HL-60 (cell line): ENCODE data around the gene ELL2.
A peak's percentile ranks its signal among the peaks of the same experiment; 100 is the strongest.
"Not testable (repeated sequence)": the region's sequence is repeated elsewhere in the genome, so short reads cannot be mapped to it uniquely, and the experiment has no call there.

Experiments
- DNase-seq, 2 experiments: peaks; one replicate each; pipeline ENCODE4 v3.0.0-alpha.2; 2010 to 2020; ENCODE audit warnings: low read depth in 1 of 2, low spot score in 1 of 2
- H3K27ac ChIP-seq: fragments of 250-450 bp; sonication (Bioruptor Pico); replicated peaks from 2 replicates; pipeline ENCODE4 v1.5.1; 2020; ENCODE audit warnings: mild to moderate bottlenecking, moderate library complexity
- H3K27me3 ChIP-seq: fragments of 250-450 bp; sonication (Bioruptor Pico); 2 replicates; pipeline ENCODE4 v1.5.1; 2021; ENCODE audit warnings: mild to moderate bottlenecking, moderate library complexity; ENCODE audit not compliant: insufficient read depth, poor library complexity, severe bottlenecking
- H3K4me3 ChIP-seq: replicated peaks from 2 replicates; pipeline ENCODE4 v1.5.1; 2011; ENCODE audit warnings: mild to moderate bottlenecking, control low read depth, low read length; ENCODE audit not compliant: insufficient read depth
- GABPA ChIP-seq: IDR thresholded peaks from 2 replicates; pipeline ENCODE4 v1.6.1; 2012; ENCODE audit warnings: low read depth
- POLR2AphosphoS5 ChIP-seq: IDR thresholded peaks from 2 replicates; pipeline ENCODE4 v1.6.1; 2012; ENCODE audit warnings: low read depth
- REST ChIP-seq: IDR thresholded peaks from 2 replicates; pipeline ENCODE4 v1.6.1; 2012; ENCODE audit warnings: low read depth; ENCODE audit not compliant: insufficient replicate concordance
- SPI1 ChIP-seq: IDR thresholded peaks from 2 replicates; pipeline ENCODE4 v1.6.1; 2012; ENCODE audit warnings: low read depth, mild to moderate bottlenecking, borderline replicate concordance
- TF ChIP-seq, protein P1 (sequence below): IDR thresholded peaks from one replicate; pipeline ENCODE4 v1.5.1; 2011; ENCODE audit warnings: low read length, control low read depth, inconsistent platforms; ENCODE audit not compliant: insufficient read depth

Gene ELL2

GRCh38 chr5:95853490-95853889 lies 108.2 kb downstream of the ELL2 start:
- Histone ChIP-seq H3K4me3 (no peak overlapping the region), H3K27me3 (no peaks in the 10 kb centered on the region), H3K27ac (no peak overlapping the region)
- TF ChIP-seq SPI1: no peak
- no peak for TF ChIP-seq POLR2AphosphoS5
- TF ChIP-seq REST: no peak
- TF ChIP-seq GABPA: no peak
- TF ChIP-seq, protein P1, sequence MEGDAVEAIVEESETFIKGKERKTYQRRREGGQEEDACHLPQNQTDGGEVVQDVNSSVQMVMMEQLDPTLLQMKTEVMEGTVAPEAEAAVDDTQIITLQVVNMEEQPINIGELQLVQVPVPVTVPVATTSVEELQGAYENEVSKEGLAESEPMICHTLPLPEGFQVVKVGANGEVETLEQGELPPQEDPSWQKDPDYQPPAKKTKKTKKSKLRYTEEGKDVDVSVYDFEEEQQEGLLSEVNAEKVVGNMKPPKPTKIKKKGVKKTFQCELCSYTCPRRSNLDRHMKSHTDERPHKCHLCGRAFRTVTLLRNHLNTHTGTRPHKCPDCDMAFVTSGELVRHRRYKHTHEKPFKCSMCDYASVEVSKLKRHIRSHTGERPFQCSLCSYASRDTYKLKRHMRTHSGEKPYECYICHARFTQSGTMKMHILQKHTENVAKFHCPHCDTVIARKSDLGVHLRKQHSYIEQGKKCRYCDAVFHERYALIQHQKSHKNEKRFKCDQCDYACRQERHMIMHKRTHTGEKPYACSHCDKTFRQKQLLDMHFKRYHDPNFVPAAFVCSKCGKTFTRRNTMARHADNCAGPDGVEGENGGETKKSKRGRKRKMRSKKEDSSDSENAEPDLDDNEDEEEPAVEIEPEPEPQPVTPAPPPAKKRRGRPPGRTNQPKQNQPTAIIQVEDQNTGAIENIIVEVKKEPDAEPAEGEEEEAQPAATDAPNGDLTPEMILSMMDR: no peak
- DNase-seq: no peak

DNA sequence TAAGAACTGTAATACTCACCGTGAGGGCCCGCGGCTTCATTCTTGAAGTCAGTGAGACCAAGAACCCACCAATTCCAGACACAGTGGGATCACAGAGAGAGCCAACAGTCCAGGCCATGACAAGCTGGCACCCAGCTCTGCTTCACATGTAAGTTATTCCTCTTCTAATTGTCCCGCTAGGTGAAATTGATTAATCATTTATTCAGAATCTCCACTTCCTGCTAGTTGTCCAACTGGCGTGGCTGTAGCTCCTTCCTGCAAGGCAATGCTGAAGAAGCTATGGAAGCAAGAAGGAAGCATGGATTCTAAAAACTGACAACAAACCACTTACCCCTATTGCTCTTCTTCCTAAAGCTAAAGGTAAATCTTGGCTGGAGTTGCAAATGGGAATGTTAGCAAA lies 109.1 kb downstream of the ELL2 start:
- Histone ChIP-seq H3K4me3 (no peak overlapping the region), H3K27me3 (no peaks in the 10 kb centered on the region)
- no peak for TF ChIP-seq REST
- no peak for TF ChIP-seq POLR2AphosphoS5
- TF ChIP-seq, protein P1: no peak
- TF ChIP-seq GABPA: no peak

DNA sequence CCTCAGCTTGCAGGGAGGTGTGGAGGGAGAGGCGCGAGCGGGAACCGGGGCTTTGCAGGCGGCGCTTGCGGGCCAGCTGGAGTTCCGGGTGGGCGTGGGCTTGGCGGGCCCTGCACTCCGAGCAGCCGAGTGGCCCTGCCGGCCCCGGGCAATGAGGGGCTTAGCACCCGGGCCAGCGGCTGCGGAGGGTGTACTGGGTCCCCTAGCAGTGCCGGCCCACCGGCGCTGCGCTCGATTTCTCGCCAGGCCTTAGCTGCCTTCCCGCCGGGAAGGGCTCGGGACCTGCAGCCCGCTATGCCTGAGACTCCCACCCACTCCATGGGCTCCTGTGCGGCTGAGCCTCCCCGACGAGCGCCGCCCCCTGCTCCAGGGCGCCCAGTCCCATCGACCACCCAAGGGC lies 110.5 kb downstream of the ELL2 start:
- DNase-seq, H3K4me3 ChIP-seq: not testable (repeated sequence)

More for the DNA sequence above, 109.1 kb downstream of the ELL2 start:
- no peak overlapping the region for H3K27ac ChIP-seq
- no peak for DNase-seq

GRCh38 chr5:95850391-95850894 lies 111.2 kb downstream of the ELL2 start:
- no peak overlapping the region for H3K4me3 ChIP-seq
- peak in 1 of 2 experiments; percentile 9 for DNase-seq
- no peak for TF ChIP-seq GABPA
- no peak for TF ChIP-seq REST
- TF ChIP-seq SPI1: no peak
- TF ChIP-seq POLR2AphosphoS5: no peak
- TF ChIP-seq, protein P1: no peak
- H3K27me3 ChIP-seq: no peaks in the 10 kb centered on the region
- H3K27ac ChIP-seq: 0 out of 2 replicates have a peak overlapping the region, but pooled peaks have one; percentile 12

More for the DNA sequence above, 110.5 kb downstream of the ELL2 start:
- H3K27me3 ChIP-seq, H3K27ac ChIP-seq: not testable (repeated sequence)
